Activated CD8-positive, alpha-beta memory T cell treated with anti-CD3 and anti-CD28 coated beads, Interleukin-2, amount 50 U/mL, for 48 hours (primary cell): ENCODE data around the gene BBS4.
"Not testable (repeated sequence)": the region's sequence is repeated elsewhere in the genome, so short reads cannot be mapped to it uniquely, and the experiment has no call there.

ENCODE experiments used
- DNase-seq: peaks from one replicate; pipeline ENCODE4 v3.0.0-alpha.2; 2020

Gene BBS4

DNA sequence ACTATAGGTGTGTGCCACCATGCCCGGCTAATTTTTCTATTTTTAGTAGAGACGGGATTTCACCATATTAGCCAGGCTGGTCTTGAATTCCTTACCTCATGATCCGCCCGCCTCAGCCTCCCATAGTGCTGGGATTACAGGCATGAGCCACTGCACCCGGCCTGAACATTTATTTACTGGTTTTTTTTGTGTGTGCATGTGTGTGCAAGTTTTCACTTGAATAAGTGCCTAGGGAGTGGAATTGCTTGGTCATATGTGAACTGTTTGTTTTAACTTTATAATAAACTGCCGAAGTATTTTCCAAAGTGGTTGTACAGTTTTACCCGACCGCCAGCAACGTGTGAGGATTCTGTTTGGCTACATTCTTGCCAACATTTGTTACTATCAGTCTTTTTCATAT, 14.1 kb downstream of the BBS4 start:
- no peak for DNase-seq

GRCh38 chr15:72706266-72706665, 20.3 kb downstream of the BBS4 start:
- no peak for DNase-seq

GRCh38 chr15:72708551-72709303, 22.7 kb downstream of the BBS4 start:
- not testable (repeated sequence) for DNase-seq

DNA sequence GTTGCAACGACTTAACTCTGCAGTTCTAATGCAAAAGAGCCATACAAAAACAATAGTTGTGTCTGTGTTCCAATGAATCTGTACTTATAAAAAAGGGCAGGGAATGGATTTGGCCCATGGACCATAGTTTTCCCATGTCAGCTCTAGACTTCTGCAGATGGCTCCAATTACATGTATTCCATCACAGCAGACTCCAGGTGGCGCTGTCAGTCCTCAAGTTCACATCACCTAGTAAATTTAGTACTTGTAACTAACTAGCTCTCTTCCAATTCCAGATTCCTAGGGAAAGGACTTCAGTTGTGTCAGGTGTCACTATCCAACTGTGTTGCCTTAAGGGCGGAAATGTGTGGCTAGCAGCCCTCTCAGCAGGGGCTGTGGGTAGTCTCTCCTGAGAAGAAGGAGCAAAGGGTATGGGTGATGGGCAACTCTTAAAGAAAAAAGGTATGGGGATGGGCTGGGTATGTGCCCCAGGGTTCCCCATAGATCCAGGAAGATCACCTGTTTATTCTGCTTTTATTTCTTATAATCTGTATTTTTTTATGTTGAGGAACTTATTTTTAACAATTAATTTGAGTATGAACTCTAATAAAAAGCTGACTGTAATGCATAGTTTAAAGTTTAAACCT, 36.2 kb downstream of the BBS4 start:
- peak; percentile 76 for DNase-seq

DNA sequence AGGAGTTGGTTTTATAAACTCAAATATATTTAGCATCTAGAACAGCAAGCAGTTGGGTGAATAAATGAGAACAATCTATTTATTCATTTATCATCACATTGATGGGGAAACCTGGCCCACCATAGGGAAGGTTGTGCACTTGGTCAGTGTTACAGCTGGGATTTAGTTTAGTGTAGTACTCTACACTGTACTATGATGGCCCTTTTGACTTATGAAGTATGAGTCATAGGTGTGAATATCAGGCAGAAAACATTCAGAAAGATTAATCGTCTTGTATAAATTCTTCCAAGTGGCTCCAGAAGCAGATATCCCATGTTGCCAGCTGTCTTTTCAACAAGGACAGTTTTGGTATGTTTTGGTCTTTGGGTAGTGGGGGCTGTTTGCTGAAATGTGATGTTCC, 38.0 kb downstream of the BBS4 start:
- DNase-seq: no peak

DNA sequence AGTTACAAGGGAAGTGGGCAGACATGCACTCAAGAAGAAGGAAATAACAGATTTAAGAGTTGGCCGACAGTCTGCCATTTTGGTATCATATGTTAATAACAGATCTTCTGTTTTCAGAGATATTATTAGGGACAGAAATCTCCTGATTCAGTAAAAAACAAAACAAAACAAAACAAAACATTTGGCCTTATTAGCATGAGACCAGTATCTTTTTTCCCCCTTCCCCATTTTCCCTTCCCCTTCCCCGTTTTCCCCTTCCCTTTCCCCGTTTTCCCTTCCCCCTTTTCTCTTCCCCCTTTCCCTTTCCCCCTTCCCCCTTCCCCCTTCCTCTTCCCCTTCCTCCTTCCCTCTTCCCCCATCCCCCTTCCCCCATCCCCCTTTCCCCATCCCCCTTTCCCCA, 39.4 kb downstream of the BBS4 start:
- no peak for DNase-seq

DNA sequence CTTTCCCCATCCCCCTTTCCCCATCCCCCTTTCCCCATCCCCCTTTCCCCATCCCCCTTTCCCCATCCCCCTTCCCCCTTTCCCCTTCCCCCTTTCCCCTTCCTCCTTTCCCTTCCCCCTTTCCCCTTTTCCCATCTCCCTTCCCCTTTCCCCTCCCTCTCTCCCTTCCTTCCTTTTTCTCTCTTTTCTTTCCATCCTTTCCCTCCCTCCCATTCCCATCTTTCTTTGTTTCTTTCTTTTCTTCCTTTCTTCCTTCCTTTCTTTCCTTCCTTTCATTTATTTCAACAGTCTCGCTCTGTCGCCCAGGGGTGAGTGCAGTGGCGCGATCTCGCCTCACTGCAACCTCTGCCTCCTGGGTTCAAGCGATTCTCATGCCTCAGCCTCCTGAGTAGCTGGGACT, 39.8 kb downstream of the BBS4 start:
- not testable (repeated sequence) for DNase-seq

DNA sequence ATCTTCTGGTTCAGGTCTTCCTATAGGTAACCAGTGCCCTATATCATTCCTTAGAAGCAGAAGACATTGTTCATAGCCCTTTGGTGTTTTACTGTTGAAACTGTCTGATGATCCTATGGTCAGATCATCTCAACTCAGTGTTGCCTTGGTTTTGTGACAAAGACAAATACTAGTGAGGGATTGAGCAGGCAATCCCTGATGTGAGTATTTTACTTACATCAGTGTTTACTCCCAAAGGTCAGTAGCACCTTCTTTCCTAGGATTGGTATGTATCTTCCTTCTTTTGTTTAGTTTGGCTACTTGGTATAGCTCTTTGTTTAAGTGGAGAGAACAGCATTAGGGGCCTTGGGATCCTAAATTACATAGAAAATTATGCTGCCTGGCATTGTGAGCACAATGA, 41.1 kb downstream of the BBS4 start:
- no peak for DNase-seq

DNA sequence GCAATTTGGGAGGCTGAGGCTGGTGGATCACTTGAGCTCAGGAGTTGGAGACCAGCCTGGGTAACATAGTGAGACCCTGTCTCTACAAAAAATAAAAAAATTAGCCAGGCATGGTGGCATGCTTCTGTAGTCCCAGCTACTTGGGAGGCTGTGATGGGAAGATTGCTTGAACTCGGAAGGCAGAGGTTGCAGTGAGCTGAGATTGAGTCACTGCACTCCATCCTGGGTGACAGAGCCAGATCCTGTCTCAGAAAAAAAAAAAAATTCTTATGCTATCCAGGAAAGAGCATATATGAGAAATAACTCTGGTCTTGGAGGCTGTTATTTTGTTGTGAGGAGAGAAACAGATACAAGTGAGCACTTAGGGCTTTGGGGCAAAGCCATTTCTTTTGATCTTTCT, 42.2 kb downstream of the BBS4 start:
- not testable (repeated sequence) for DNase-seq

GRCh38 chr15:72728821-72729220, 42.8 kb downstream of the BBS4 start:
- no peak for DNase-seq

DNA sequence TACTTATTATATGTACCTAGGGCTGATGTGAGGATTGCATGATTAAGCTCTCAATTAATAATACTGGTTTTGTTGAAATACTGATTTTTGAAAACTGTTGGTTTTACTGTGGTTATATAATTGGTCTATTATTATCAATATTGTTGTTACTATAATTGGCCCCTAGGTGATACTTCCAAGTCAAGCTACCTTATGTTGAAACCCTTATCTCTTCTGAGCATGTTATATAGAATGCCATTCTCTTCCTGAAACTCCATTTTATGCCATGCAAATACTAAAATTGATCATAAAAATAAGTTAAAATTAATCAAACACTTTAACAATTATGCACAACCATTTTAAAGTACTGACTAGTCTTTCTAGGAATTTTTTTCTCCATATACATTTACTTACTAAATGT, 46.1 kb downstream of the BBS4 start:
- no peak for DNase-seq

GRCh38 chr15:72732516-72732915, 46.5 kb downstream of the BBS4 start:
- no peak for DNase-seq

GRCh38 chr15:72733941-72734738, 48.1 kb downstream of the BBS4 start:
- DNase-seq: no peak

DNA sequence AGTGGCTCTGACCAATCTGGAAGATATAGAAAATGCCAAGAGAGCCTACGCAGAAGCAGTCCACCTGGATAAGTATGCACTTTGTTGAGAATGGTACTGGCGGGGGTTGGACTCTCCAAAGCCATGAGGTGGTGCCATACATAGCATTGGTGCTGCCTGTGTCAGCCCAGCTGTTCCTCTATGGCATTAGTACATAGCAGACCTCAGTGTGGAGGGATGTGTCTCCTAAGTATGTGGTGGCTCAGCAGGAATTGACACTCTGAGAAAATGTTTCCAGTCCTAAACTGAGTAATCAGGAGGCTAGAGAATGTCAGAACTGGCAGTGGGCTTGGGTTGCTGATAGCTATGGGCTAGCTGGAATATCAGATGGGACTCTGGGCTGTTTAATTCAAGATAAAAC, 49.1 kb downstream of the BBS4 start:
- DNase-seq: no peak

DNA sequence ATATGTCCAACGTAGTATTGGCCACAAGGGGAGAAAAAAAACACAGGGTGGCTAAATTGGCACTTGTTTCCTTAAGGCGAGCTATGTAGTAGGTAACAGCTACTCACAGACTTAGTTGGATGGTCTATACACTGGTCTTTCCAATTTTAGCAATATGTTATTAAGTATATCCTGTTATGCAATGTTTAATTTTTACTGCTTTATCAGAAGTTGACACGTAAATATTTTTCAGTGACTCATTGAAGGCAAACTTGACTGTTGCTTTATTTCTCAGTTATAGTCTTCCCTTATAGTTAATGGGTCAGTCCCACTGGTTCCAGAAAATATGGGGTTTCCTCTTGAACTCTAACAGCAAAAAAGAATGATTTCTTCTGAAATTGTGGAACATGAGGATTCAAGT, 51.1 kb downstream of the BBS4 start:
- DNase-seq: no peak

- no peak for DNase-seq
Observed at GRCh38 chr15:72737723-72738122, 51.7 kb downstream of the BBS4 start.

DNA sequence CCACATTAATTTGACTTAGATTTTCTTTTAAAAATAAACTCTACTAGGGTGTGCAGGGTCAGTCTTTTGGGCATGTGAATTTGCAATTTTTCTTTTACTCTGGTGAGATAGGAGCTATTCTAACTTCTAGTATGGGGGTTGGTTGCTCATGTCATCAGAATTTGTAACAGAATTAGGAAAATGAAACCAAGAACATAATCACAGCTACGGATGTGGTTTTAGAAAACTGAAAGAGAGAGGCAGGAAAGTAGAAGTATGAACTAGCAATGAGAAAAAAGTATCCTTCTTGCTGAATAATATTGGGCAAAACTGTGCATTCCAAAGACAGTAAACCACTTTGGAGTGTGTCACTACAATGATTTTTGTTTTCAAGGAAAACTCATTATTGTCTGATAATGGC, 54.2 kb downstream of the BBS4 start:
- DNase-seq: no peak

- no peak for DNase-seq
Observed at GRCh38 chr15:72749700-72750099, 63.7 kb downstream of the BBS4 start.

DNA sequence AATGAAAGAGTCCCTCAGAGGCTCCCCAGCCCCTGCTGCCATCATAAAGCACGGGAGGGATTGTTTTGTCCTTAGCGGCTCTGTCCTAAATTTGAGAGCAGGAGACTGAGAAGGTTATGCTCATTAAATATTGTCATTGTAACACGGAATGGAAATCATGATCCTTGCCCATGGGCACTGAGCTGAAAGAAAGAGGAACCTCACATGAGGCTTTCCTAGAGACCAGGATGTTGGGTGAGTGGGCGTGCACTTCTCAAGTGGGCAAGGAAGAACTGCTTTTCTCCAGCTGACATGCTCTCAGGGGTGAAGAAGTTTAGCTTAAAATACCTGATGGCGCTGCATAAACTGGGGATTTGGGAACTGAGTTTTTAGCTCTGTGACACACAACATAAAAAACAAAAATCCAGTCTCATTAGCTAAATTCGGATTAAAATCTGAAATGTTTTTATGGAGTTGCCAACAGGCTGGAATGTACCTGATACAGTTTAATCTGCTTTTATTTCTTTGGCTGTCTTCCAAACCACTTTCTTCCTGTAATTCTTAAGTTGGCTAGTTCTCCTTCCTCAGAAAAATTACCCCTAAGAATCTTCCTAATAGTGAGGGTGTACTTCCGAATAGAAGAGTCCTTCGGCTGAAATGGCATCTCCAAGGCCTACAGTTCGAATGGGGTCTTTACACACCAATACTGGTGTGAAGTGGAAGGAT, 65.9 kb downstream of the BBS4 start:
- DNase-seq: no peak

DNA sequence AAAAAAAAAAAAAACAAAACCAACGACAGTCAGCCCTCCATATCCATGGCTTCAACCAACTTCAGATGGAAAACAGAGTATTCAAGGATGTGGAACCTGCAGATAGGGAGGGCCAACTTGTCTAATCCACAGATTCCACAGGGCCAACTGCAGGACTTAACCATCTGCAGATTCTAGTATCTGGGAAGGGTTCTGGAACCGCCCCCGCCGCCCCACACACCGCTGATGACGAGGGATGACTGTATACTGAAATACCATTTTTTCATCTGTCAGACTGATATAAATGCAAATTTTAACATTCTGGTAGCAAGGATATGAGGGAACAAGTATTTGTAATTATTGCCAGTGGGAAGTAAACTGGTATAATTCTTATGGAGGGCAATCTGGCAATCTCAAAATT, 68.1 kb downstream of the BBS4 start:
- no peak for DNase-seq

- no peak for DNase-seq
Observed at GRCh38 chr15:72758182-72758581, 72.2 kb downstream of the BBS4 start.

DNA sequence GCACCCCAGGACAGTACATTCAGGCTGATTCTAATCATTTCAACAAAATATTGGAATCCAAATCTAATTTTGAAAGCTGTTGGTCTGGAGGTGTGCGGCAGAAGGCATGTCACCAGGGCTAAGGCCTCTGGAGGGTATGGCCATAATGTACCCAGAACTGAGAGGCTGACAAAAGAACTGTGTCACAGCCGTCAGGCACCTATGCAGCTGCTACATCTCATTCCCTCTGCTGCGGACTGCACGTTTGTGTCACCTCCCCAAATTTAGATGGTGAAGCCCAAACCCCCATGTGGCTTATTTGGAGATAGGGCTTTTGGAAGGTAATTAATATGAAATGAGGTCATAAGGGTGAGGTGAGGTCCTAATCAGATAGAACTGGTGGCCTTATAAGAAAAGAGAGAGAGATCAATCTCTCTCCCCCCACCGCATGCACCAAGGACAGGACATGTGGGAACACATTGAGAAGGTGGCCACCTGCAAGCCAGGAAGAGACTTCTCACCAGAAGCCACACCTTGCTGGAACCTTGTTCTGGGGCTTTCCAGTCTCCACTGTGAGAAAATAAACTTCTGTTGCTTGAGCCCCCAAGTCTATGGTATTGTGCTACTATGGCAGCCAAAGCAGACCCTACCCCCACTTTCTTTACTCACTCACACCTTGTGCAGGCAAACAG, 74.7 kb downstream of the BBS4 start:
- no peak for DNase-seq

DNA sequence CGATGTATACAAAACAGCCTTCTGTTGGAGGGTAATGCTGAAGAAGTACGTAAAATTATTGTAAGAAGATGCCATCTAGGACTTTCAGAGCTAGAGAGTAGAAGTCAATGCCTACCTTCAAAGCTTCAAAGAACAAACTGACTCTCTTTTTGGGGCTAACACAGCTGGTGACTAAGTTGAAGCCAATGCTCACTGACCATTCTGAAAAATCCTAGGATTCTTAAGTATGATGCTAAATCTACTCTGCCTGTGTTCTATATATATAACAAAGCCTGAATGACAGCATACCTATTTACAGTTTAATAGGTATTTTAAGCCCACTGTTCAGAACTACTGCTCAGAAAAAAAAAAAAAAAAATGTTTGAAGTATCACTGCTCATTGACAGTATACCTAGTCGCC, 78.6 kb downstream of the BBS4 start:
- no peak for DNase-seq
